ENCODE measurements around the gene TBC1D8. TPM values are rescaled to one million over a fixed set of nuclear protein-coding genes. Genes with fewer than 3 reads are reported as not detected.

TBC1D8 gene
- total RNA-seq, 1 donor from 2014 or later, result 3.9 TPM

- H3K27me3 Mint-ChIP-seq (ENCODE audit: insufficient read depth, low read depth), result no peaks in the 10 kb centered on the region
Observed at GRCh38 chr2:101041413-101041812, 109.8 kb downstream of the TBC1D8 start.

DNA sequence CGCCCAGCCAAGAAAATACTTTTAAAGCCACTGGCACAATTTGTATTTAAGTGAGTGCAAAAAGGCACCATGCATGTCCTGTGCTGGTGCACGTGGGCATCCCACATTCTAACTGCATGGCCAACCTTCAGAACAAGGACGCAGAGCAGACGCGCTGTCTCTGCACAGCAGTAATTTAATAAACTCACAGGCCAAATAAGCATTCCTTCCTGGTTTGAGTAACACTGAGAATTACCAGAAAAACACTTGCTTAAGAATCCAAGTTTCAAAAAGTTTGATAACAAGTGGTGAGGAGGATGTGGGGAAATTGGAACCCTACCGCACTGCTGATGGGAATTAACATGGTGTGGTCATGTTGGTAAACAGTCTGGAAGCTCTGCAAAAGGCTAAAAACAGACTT is 110.4 kb downstream of the TBC1D8 start:
- Histone ChIP-seq H3K27me3 (no peaks in the 10 kb centered on the region), H2AFZ (replicated peaks) (no peak overlapping the region), H3F3A (ENCODE audit: low read depth) (no peaks in the 10 kb centered on the region), H3K9ac (no peak overlapping the region), H3K4me1 (no peaks in the 10 kb centered on the region), H4K20me1 (ENCODE audit: low read depth) (no peaks in the 10 kb centered on the region), H3K79me2 (ENCODE audit: low read depth) (no peaks in the 10 kb centered on the region), H3K9me3 (ENCODE audit: low read depth) (no peaks in the 10 kb centered on the region), H3K4me2 (no peak overlapping the region), H3K27ac (no peak overlapping the region), H3K36me3 (no peaks in the 10 kb centered on the region), H3K4me3 (no peak overlapping the region)
- Mint-ChIP-seq H3K4me1 (no peaks in the 10 kb centered on the region), H3K9me3 (no peaks in the 10 kb centered on the region), H3K36me3 (peaks cover 2% of the 10 kb centered on the region), H3K27me3 (ENCODE audit: insufficient read depth, low read depth) (peaks cover 4% of the 10 kb centered on the region), H3K27ac (no peak overlapping the region), H3K4me3 (no peak overlapping the region)
- DNase-seq (ENCODE audit: low spot score), result no peak
- TF ChIP-seq EZH2 (IDR thresholded peaks at IDR 0.05) (no peak), EZH2phosphoT487 (IDR thresholded peaks at IDR 0.05) (no peak), CTCF (IDR thresholded peaks at IDR 0.05) (no peak)

More at GRCh38 chr2:101041413-101041812, 109.8 kb downstream of the TBC1D8 start:
- no peak for DNase-seq (ENCODE audit: low spot score)
- TF ChIP-seq EZH2phosphoT487 (IDR thresholded peaks at IDR 0.05) (no peak), CTCF (IDR thresholded peaks at IDR 0.05) (no peak), EZH2 (IDR thresholded peaks at IDR 0.05) (no peak)
- Mint-ChIP-seq H3K4me1 (peaks cover 2% of the 10 kb centered on the region), H3K4me3 (no peak overlapping the region), H3K27ac (no peak overlapping the region), H3K36me3 (peaks cover 2% of the 10 kb centered on the region), H3K9me3 (no peaks in the 10 kb centered on the region)
- H3K79me2 ChIP-seq (ENCODE audit: low read depth), result no peaks in the 10 kb centered on the region
- no peaks in the 10 kb centered on the region for H3K36me3 ChIP-seq
- H3K27me3 ChIP-seq, result no peaks in the 10 kb centered on the region
- no peak overlapping the region for H3K4me3 ChIP-seq
- no peak overlapping the region for H2AFZ ChIP-seq (replicated peaks)
- H4K20me1 ChIP-seq (ENCODE audit: low read depth), result no peaks in the 10 kb centered on the region
- no peaks in the 10 kb centered on the region for H3F3A ChIP-seq (ENCODE audit: low read depth)
- H3K4me2 ChIP-seq, result no peak overlapping the region
- no peak overlapping the region for H3K9ac ChIP-seq
- H3K27ac ChIP-seq, result no peak overlapping the region
- no peaks in the 10 kb centered on the region for H3K9me3 ChIP-seq (ENCODE audit: low read depth)
- peaks cover 3% of the 10 kb centered on the region for H3K4me1 ChIP-seq

GRCh38 chr2:101040072-101040471 is 111.1 kb downstream of the TBC1D8 start:
- Histone ChIP-seq H3K4me3 (no peak overlapping the region), H3K9ac (no peak overlapping the region), H3K4me1 (no peaks in the 10 kb centered on the region), H4K20me1 (ENCODE audit: low read depth) (no peaks in the 10 kb centered on the region), H3K27me3 (no peaks in the 10 kb centered on the region), H3K27ac (no peak overlapping the region), H2AFZ (replicated peaks) (peak overlapping the region; percentile 26), H3K9me3 (ENCODE audit: low read depth) (no peaks in the 10 kb centered on the region), H3K79me2 (ENCODE audit: low read depth) (no peaks in the 10 kb centered on the region), H3K4me2 (no peak overlapping the region), H3F3A (ENCODE audit: low read depth) (no peaks in the 10 kb centered on the region), H3K36me3 (no peaks in the 10 kb centered on the region)
- Mint-ChIP-seq H3K36me3 (peaks cover 2% of the 10 kb centered on the region), H3K27me3 (ENCODE audit: insufficient read depth, low read depth) (peaks cover 4% of the 10 kb centered on the region), H3K9me3 (no peaks in the 10 kb centered on the region), H3K27ac (no peak overlapping the region), H3K4me3 (no peak overlapping the region), H3K4me1 (no peaks in the 10 kb centered on the region)
- no peak for DNase-seq (ENCODE audit: low spot score)
- TF ChIP-seq EZH2phosphoT487 (IDR thresholded peaks at IDR 0.05) (no peak), CTCF (IDR thresholded peaks at IDR 0.05) (no peak), EZH2 (IDR thresholded peaks at IDR 0.05) (no peak)

All from neural progenitor cell (in vitro differentiated cells).